Type B pancreatic cell (in vitro differentiated cells): ENCODE measurements around the gene SPECC1L. TPM values are rescaled to one million over a fixed set of nuclear protein-coding genes. Genes with fewer than 3 reads are reported as not detected.
A peak's percentile ranks its signal among the peaks of the same experiment; 100 is the strongest.

Source experiments
- DNase-seq: peaks from one replicate; pipeline ENCODE4 v3.0.0; 2021; ENCODE audit warnings: mixed read lengths; ENCODE audit not compliant: unreplicated experiment; ENCODE audit errors: extremely low spot score
- H3K27ac Mint-ChIP-seq: 2 replicates; pipeline ENCODE4 v1.8.0; 2021; ENCODE audit warnings: mild to moderate bottlenecking, mixed read lengths
- H3K27me3 Mint-ChIP-seq: 2 replicates; pipeline ENCODE4 v1.8.0; 2021; ENCODE audit warnings: mixed read lengths
- H3K36me3 Mint-ChIP-seq: 2 replicates; pipeline ENCODE4 v1.8.0; 2021; ENCODE audit warnings: mixed read lengths
- H3K4me1 Mint-ChIP-seq: one replicate; pipeline ENCODE4 v1.8.0; 2021; ENCODE audit warnings: mixed read lengths; ENCODE audit not compliant: unreplicated experiment
- H3K4me3 Mint-ChIP-seq: 2 replicates; pipeline ENCODE4 v1.8.0; 2021; ENCODE audit warnings: mild to moderate bottlenecking, mixed read lengths
- H3K9me3 Mint-ChIP-seq: 2 replicates; pipeline ENCODE4 v1.8.0; 2021; ENCODE audit warnings: mixed read lengths
- CTCF ChIP-seq: fragments of 200-600 bp; sonication (generic); conservative IDR thresholded peaks from 2 replicates; pipeline ENCODE4 v1.5.0; 2021; ENCODE audit warnings: antibody characterized with exemption, mild to moderate bottlenecking
- long read RNA-seq: library from polyadenylated mRNA; unstranded; transcript quantifications from one replicate; pipeline ENCODE4 v2.0.0, GENCODE V29; 2020
- total RNA-seq: library from RNA; stranded (reverse); gene quantifications from 2 replicates; pipeline ENCODE4 v1.2.1, GENCODE V29; 2021; ENCODE audit warnings: low replicate concordance

Gene SPECC1L
- 68.7 and 89.0 TPM in 2 replicates for total RNA-seq
- long read RNA-seq, transcript SPECC1L-203 (7 exons, 2,565 nt): major isoform, 8 of 95 reads
- long read RNA-seq, partial matches to known transcripts: 75 of 95 reads
- long read RNA-seq, other reads (novel, unspliced or antisense): 12 of 95 reads

GRCh38 chr22:24270556-24271385 lies at the start of gene SPECC1L:
Gene SPECC1L, plus strand, starts transcription at chr22:24270831. Its CDS starts 31,401 bp downstream, at chr22:24302232.
- DNase-seq: peak; percentile 97
- peak within 1 kb of the TSS; percentile 90 for H3K4me3 Mint-ChIP-seq
- peak within 1 kb of the TSS; percentile 83 for H3K27ac Mint-ChIP-seq
- peaks cover 4% of the 10 kb centered on the region for H3K36me3 Mint-ChIP-seq
- no peaks in the 10 kb centered on the region for H3K9me3 Mint-ChIP-seq
- TF ChIP-seq CTCF: peak; percentile 15
- no peaks in the 10 kb centered on the region for H3K27me3 Mint-ChIP-seq
- H3K4me1 Mint-ChIP-seq: peaks cover 36% of the 10 kb centered on the region

GRCh38 chr22:24224468-24224867 lies 46.2 kb upstream of the SPECC1L start:
- H3K27me3 Mint-ChIP-seq: no peaks in the 10 kb centered on the region
- H3K4me1 Mint-ChIP-seq: no peaks in the 10 kb centered on the region
- no peak for TF ChIP-seq CTCF
- no peaks in the 10 kb centered on the region for H3K9me3 Mint-ChIP-seq
- no peak for DNase-seq
- no peaks in the 10 kb centered on the region for H3K36me3 Mint-ChIP-seq
- H3K27ac Mint-ChIP-seq: no peak overlapping the region
- no peak overlapping the region for H3K4me3 Mint-ChIP-seq

- no peak overlapping the region for H3K4me3 Mint-ChIP-seq
- no peak for DNase-seq
- no peaks in the 10 kb centered on the region for H3K9me3 Mint-ChIP-seq
- no peaks in the 10 kb centered on the region for H3K4me1 Mint-ChIP-seq
- H3K27ac Mint-ChIP-seq: no peak overlapping the region
- no peaks in the 10 kb centered on the region for H3K27me3 Mint-ChIP-seq
- no peak for TF ChIP-seq CTCF
- no peaks in the 10 kb centered on the region for H3K36me3 Mint-ChIP-seq
Measured at GRCh38 chr22:24225044-24225601, 45.5 kb upstream of the SPECC1L start.

- no peak overlapping the region for H3K27ac Mint-ChIP-seq
- H3K4me1 Mint-ChIP-seq: no peaks in the 10 kb centered on the region
- H3K9me3 Mint-ChIP-seq: no peaks in the 10 kb centered on the region
- no peaks in the 10 kb centered on the region for H3K27me3 Mint-ChIP-seq
- no peak overlapping the region for H3K4me3 Mint-ChIP-seq
- H3K36me3 Mint-ChIP-seq: no peaks in the 10 kb centered on the region
- no peak for DNase-seq
- no peak for TF ChIP-seq CTCF
Measured at GRCh38 chr22:24225951-24226350, 44.7 kb upstream of the SPECC1L start.

GRCh38 chr22:24230911-24231656 lies 39.5 kb upstream of the SPECC1L start:
- peak; percentile 64 for TF ChIP-seq CTCF
- Mint-ChIP-seq H3K4me1 (no peaks in the 10 kb centered on the region), H3K27me3 (no peaks in the 10 kb centered on the region), H3K27ac (no peak overlapping the region), H3K9me3 (no peaks in the 10 kb centered on the region), H3K36me3 (no peaks in the 10 kb centered on the region), H3K4me3 (no peak overlapping the region)
- DNase-seq: no peak
